Upper lobe of right lung (tissue), 1 donor: Measurements from ENCODE around the gene TACC2. TPM values are rescaled to one million over a fixed set of nuclear protein-coding genes. Genes with fewer than 3 reads are reported as not detected.

Experiments
- ATAC-seq: fragments of 200-7000 bp; cut with Tn5 transposase; one replicate; pipeline ENCODE4 v1.9.1; 2020; ENCODE audit warnings: mild to moderate bottlenecking, moderate library complexity
- DNase-seq: peaks from one replicate; pipeline ENCODE4 v3.0.0-alpha.2; 2020
- H3K27ac ChIP-seq: fragments of 200-600 bp; one replicate; pipeline ENCODE4 v1.8.0; 2022
- H3K27me3 ChIP-seq: fragments of 200-600 bp; one replicate; pipeline ENCODE4 v1.8.0; 2022; ENCODE audit warnings: mild to moderate bottlenecking
- H3K36me3 ChIP-seq: fragments of 200-600 bp; one replicate; pipeline ENCODE4 v1.8.0; 2022
- H3K4me1 ChIP-seq: fragments of 200-600 bp; one replicate; pipeline ENCODE4 v1.8.0; 2022
- H3K4me3 ChIP-seq: fragments of 200-600 bp; one replicate; pipeline ENCODE4 v1.8.0; 2022; ENCODE audit warnings: mild to moderate bottlenecking
- H3K9me3 ChIP-seq: fragments of 200-600 bp; one replicate; pipeline ENCODE4 v1.8.0; 2022
- CTCF ChIP-seq: fragments of 200-600 bp; IDR thresholded peaks from one replicate; pipeline ENCODE4 v1.8.0; 2022; ENCODE audit warnings: antibody characterized with exemption
- intact Hi-C: fragments of 100-400 bp; cut with DNase I; formaldehyde crosslinking; loops from one replicate; pipeline ENCODE4 v1.11.0; 2022
- total RNA-seq: library from RNA; stranded (reverse); fragmentation: NEBNext Ultra II Directional; extraction: Animal tissue kit (Norgen Biotek cat#: 25700); gene quantifications from one replicate; pipeline ENCODE4 v1.2.1, GENCODE V29; 2021
- donor health status: DM: no; HTN: yes; CAD: no; lungs with severe emphysema.

Gene TACC2
- total RNA-seq, 1 donor from 2014 or later: 236 TPM

GRCh38 chr10:122288262-122288661 is 299.3 kb downstream of the TACC2 start:
- ATAC-seq (no peak), DNase-seq (no peak)
- intact Hi-C loops: no loop called here
- no peak for TF ChIP-seq CTCF
- no peak overlapping the region for H3K4me3 ChIP-seq
- H3K27me3 ChIP-seq: no peaks in the 10 kb centered on the region
- no peak overlapping the region for H3K27ac ChIP-seq
- H3K4me1 ChIP-seq: no peaks in the 10 kb centered on the region
- H3K36me3 ChIP-seq: no peaks in the 10 kb centered on the region
- no peaks in the 10 kb centered on the region for H3K9me3 ChIP-seq

- no peaks in the 10 kb centered on the region for H3K36me3 ChIP-seq
- H3K4me3 ChIP-seq: no peak overlapping the region
- no peaks in the 10 kb centered on the region for H3K4me1 ChIP-seq
- no peak for TF ChIP-seq CTCF
- H3K27ac ChIP-seq: no peak overlapping the region
- H3K9me3 ChIP-seq: no peaks in the 10 kb centered on the region
- DNase-seq (no peak), ATAC-seq (no peak)
- intact Hi-C loops: no loop called here
- H3K27me3 ChIP-seq: no peaks in the 10 kb centered on the region
Observed at GRCh38 chr10:122288917-122289316, 300.0 kb downstream of the TACC2 start.

DNA sequence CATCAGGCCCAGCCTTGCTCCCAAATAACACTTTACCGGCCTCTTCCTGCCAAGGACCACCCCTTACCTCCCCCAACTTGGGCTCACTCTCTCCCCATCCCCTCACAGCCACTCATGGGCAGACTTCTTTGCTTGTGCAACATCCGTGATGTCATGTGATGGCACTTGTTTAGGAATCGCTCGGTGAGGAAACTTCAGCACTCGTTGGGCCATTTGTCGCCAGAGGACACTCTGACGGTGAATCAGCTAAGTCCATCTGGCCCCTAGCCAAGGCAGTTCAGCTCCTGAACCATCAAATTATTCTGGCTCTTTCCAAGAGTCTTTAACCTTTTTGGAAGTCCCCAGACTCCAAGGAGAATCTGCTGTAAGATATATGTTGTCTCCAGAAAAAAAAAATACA is 301.4 kb downstream of the TACC2 start:
- no peak overlapping the region for H3K4me3 ChIP-seq
- intact Hi-C loops: loop anchor here (10.0 kb wide), 1 partner anchor 144 kb away; no protein-coding TSS in a partner anchor
- no peak for TF ChIP-seq CTCF
- DNase-seq (no peak), ATAC-seq (no peak)
- no peak overlapping the region for H3K27ac ChIP-seq
- no peaks in the 10 kb centered on the region for H3K9me3 ChIP-seq
- no peaks in the 10 kb centered on the region for H3K4me1 ChIP-seq
- H3K36me3 ChIP-seq: no peaks in the 10 kb centered on the region
- no peaks in the 10 kb centered on the region for H3K27me3 ChIP-seq

DNA sequence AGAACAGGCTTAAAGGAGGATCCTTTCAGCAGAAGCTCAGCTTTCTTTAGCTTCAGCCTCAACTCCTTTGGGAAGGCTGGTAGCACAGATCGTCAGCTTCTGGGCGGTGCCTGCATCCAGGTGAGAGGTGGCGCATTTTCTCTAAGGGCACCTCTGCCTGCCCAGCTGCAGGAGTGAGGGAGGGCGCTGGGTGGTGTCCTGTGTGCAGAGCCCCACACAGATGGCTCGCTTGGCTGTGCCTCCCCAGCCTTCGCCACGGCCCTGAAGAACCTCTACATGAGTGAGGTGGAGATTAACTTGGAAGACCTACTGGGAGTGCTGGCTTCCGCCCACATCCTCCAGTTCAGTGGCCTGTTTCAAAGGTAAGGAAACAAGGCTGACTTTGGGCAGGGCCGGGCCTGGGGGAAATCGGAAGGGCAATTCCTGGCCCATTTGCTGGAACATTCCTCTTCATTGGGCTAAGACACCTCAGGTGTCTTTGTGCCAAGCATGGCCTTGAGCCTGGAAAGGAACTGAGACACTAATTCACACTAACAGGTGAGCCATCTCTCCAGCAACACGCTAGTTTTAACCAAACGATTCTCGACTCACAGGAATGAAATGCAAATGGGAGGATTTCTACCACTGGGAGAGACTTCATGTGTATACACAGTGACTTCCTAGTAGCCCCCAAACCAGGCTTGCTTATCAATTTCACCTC is 302.0 kb downstream of the TACC2 start:
- Histone ChIP-seq H3K4me1 (no peaks in the 10 kb centered on the region), H3K36me3 (no peaks in the 10 kb centered on the region), H3K4me3 (no peak overlapping the region), H3K9me3 (no peaks in the 10 kb centered on the region), H3K27ac (no peak overlapping the region), H3K27me3 (no peaks in the 10 kb centered on the region)
- TF ChIP-seq CTCF: no peak
- DNase-seq (no peak), ATAC-seq (no peak)
- intact Hi-C loops: loop anchor here (10.0 kb wide), 1 partner anchor 144 kb away; no protein-coding TSS in a partner anchor

DNA sequence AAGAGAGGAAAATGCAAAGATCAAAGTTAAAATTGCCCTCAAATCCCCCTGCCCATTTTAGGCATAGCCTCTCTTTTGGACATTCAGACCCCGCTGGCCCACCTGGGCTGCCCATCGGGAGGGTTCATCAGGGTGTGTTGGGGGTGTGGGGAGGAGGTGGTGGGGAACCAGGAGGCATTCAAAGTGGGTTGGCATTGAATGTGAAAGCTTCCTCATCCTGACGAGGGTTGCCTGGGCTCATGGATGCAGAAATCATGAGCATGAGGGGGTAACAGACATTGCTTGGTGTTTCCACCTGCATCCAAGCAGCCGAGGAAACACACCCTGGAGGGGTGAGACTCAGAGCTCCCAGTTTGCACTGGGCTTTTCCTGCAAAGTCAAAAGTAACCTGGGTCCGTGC is 302.8 kb downstream of the TACC2 start:
- intact Hi-C loops: loop anchor here (10.0 kb wide), 1 partner anchor 143 kb away; no protein-coding TSS in a partner anchor
- DNase-seq: no peak
- no peak for ATAC-seq
- Histone ChIP-seq H3K9me3 (no peaks in the 10 kb centered on the region), H3K4me3 (no peak overlapping the region), H3K36me3 (no peaks in the 10 kb centered on the region), H3K27ac (no peak overlapping the region), H3K27me3 (no peaks in the 10 kb centered on the region), H3K4me1 (no peaks in the 10 kb centered on the region)
- no peak for TF ChIP-seq CTCF
